Activated CD8-positive, alpha-beta T cell treated with anti-CD3 and anti-CD28 coated beads for 36 hours (primary cell): ENCODE measurements around the gene PRKACA. TPM values are rescaled to one million over a fixed set of nuclear protein-coding genes. Genes with fewer than 3 reads are reported as not detected.

ENCODE experiments used
- ATAC-seq: fragments of 200-7000 bp; cut with Tn5 transposase; one replicate; pipeline ENCODE4 v1.10.0; 2021; ENCODE audit warnings: mild to moderate bottlenecking, moderate library complexity
- CTCF ChIA-PET: fragments of 350-600 bp; sonication (Branson Sonifier 250); formaldehyde crosslinking; loops from one replicate; lab custom pipeline; 2021; ENCODE audit warnings: antibody characterized with exemption; lab: Charles Lee
- POLR2A ChIA-PET: fragments of 350-600 bp; sonication (Branson Sonifier 250); formaldehyde crosslinking; loops from one replicate; lab custom pipeline; 2021; ENCODE audit warnings: antibody characterized with exemption; lab: Charles Lee
- DNase-seq: peaks from one replicate; pipeline ENCODE4 v3.0.0-alpha.2; 2020
- H3K27ac Mint-ChIP-seq: one replicate; pipeline ENCODE4 v1.8.0; 2021; ENCODE audit warnings: mild to moderate bottlenecking, mixed read lengths
- H3K27me3 Mint-ChIP-seq: one replicate; pipeline ENCODE4 v1.8.0; 2021; ENCODE audit warnings: mixed read lengths
- H3K36me3 Mint-ChIP-seq: one replicate; pipeline ENCODE4 v1.8.0; 2021; ENCODE audit warnings: low read depth, mixed read lengths
- H3K4me1 Mint-ChIP-seq: one replicate; pipeline ENCODE4 v1.8.0; 2021; ENCODE audit warnings: low read depth, mixed read lengths
- H3K4me3 Mint-ChIP-seq: one replicate; pipeline ENCODE4 v1.8.0; 2021; ENCODE audit warnings: mild to moderate bottlenecking, moderate library complexity, mixed read lengths
- H3K9me3 Mint-ChIP-seq: one replicate; pipeline ENCODE4 v1.8.0; 2021; ENCODE audit warnings: mixed read lengths
- intact Hi-C: fragments of 100-400 bp; cut with micrococcal nuclease; formaldehyde crosslinking; loops from one replicate; pipeline ENCODE4 v1.10.0; 2022
- total RNA-seq, 2 experiments: library from RNA; stranded (reverse); gene quantifications; one replicate each; pipeline ENCODE4 v1.2.3, GENCODE V29; 2021
- TF ChIP-seq, protein P1 (sequence below): fragments of 200-600 bp; IDR thresholded peaks from one replicate; pipeline ENCODE4 v1.8.0; 2022; ENCODE audit warnings: antibody characterized with exemption, mild to moderate bottlenecking

Gene PRKACA
- total RNA-seq, 2 experiments from 2014 or later, result 61.0 to 61.5 TPM

DNA sequence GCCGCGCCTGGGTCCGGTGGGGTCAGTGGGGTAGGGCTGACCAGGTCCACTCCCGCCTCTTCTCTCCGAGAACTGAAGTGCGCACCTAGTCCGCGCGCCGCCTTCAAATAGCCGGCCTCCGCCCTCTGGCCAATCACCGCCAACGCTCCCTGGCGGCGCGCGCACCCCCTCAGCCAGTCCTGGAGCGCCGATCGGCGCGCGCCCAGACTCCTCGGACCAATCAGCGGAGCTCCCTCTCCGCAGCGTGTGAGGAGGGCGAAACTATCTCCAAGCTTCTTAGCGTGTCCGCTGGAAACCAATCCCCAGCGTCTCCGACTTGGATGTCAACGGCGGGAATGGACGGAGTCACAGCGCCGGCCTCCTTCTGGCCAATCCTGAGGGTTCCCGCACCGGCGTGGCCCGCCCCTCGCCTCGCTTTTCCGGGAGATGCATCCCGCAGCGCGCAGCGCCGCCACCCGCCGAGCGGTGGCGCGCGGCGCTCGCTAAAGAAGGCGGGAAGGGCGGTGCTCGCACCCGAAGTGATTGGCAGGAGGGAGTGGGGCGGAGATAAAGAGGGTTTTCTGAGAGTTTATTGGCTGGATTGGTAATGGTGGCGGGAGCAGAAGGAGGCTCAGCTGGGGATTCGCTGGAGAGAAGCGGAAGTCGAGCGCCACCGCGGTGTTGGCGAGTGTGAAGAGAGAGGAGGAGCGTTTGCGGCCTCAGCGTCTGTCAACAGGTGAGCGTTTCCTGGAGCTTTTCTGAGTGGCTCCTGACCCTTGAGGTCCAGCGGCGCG, 19.1 kb upstream of the PRKACA start, which contains the start of gene ASF1B:
Gene ASF1B, minus strand, starts transcription at position 81 of the 773 bp plus-strand sequence. CDS start 133 bp downstream, outside the sequence.
- Mint-ChIP-seq H3K9me3 (no peaks in the 10 kb centered on the region), H3K27ac (peak within 1 kb of the TSS; percentile 98), H3K27me3 (no peaks in the 10 kb centered on the region), H3K4me1 (peaks cover 36% of the 10 kb centered on the region), H3K4me3 (peak within 1 kb of the TSS; percentile 95), H3K36me3 (peaks cover 19% of the 10 kb centered on the region)
- intact Hi-C loops, result no loop called here
- ATAC-seq (peak; percentile 83), DNase-seq (peak; percentile 99)
- POLR2A ChIA-PET, result interaction anchor here (0.6 to 2.0 kb wide), 18 partner anchors 9 to 296 kb away, joined by 3 to 8 read pairs (median 3); partner anchors contain the start of genes ADGRE5 and DDX39A
- TF ChIP-seq, protein P1, sequence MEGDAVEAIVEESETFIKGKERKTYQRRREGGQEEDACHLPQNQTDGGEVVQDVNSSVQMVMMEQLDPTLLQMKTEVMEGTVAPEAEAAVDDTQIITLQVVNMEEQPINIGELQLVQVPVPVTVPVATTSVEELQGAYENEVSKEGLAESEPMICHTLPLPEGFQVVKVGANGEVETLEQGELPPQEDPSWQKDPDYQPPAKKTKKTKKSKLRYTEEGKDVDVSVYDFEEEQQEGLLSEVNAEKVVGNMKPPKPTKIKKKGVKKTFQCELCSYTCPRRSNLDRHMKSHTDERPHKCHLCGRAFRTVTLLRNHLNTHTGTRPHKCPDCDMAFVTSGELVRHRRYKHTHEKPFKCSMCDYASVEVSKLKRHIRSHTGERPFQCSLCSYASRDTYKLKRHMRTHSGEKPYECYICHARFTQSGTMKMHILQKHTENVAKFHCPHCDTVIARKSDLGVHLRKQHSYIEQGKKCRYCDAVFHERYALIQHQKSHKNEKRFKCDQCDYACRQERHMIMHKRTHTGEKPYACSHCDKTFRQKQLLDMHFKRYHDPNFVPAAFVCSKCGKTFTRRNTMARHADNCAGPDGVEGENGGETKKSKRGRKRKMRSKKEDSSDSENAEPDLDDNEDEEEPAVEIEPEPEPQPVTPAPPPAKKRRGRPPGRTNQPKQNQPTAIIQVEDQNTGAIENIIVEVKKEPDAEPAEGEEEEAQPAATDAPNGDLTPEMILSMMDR, result peak; percentile 67
- CTCF ChIA-PET, result interaction anchor here (0.7 to 3.2 kb wide), 60 partner anchors 9 to 405 kb away, joined by 3 to 44 read pairs (median 4); partner anchors contain the start of genes GIPC1, MISP3, PRKACA and PTGER1

DNA sequence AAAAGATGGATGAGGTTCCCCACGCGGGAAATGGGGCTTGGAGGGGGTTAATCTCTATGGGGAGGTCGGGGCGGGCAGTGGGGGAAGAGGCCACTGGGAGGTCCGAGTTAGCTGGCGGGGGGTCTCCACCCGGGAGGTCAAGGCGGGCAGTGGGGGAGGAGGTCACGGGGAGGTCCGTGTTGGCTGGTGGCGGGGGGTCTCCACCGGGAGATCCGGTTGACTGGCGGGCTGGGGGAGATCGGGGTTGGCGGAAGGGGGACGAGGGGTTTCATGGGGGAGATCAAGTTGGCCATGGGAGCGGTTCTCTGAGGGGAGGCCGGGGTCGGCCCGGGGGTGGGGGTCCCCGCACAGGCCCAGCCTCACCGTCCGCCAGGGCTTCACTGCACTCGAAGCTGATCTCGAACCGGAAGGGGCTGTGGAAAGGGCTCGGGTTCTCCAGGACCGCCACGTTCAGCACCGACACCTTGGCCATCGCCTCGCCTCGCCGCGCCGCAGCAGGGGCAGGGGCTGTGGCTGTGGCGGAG, 18.5 kb upstream of the PRKACA start:
- ATAC-seq (peak; percentile 0), DNase-seq (no peak)
- POLR2A ChIA-PET, result interaction anchor here (0.6 to 2.0 kb wide), 11 partner anchors 9 to 296 kb away, joined by 3 to 8 read pairs (median 4); partner anchors contain the start of gene RFX1
- Mint-ChIP-seq H3K9me3 (no peaks in the 10 kb centered on the region), H3K36me3 (peaks cover 20% of the 10 kb centered on the region), H3K27me3 (no peaks in the 10 kb centered on the region), H3K4me1 (peaks cover 31% of the 10 kb centered on the region), H3K27ac (peak overlapping the region; percentile 98), H3K4me3 (peak overlapping the region; percentile 95)
- CTCF ChIA-PET, result interaction anchor here (0.7 to 3.2 kb wide), 54 partner anchors 8 to 404 kb away, joined by 3 to 44 read pairs (median 4); partner anchors contain the start of genes GIPC1, MISP3, PRKACA and PTGER1
- intact Hi-C loops, result no loop called here
- TF ChIP-seq, protein P1, result no peak

DNA sequence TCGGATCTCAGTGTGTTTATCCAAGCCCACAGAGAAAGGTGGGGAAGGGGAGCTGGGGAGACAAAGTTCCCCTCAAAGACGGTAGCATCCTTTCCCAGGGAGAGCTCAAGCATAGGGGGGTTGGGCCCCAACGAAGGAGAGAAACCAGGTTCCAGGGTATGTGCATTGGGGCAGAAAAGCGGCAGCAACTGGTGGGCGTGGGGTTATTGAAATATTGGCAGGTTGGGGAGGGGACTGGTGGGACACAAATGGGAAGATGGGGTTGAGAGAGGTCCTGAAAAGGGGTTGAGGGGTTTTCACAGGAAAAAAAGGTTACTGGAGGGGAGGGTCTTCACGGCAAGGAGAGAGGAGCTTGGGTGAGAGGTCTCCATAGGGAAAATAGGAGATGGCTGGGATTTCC, 17.8 kb upstream of the PRKACA start:
- Mint-ChIP-seq H3K9me3 (no peaks in the 10 kb centered on the region), H3K27ac (peak overlapping the region; percentile 58), H3K27me3 (no peaks in the 10 kb centered on the region), H3K4me3 (peak overlapping the region; percentile 95), H3K36me3 (peaks cover 18% of the 10 kb centered on the region), H3K4me1 (peaks cover 29% of the 10 kb centered on the region)
- ChIA-PET CTCF (interaction anchor here (0.7 to 3.2 kb wide), 6 partner anchors 20 to 254 kb away, joined by 3 to 44 read pairs (median 3); partner anchors contain the start of genes C19orf67 and PRKACA), POLR2A (interaction anchor here (0.8 to 2.0 kb wide), 5 partner anchors 10 to 63 kb away, joined by 3 to 8 read pairs (median 4); no protein-coding TSS in a partner anchor)
- TF ChIP-seq, protein P1, result no peak
- DNase-seq (no peak), ATAC-seq (no peak)
- intact Hi-C loops, result no loop called here

DNA sequence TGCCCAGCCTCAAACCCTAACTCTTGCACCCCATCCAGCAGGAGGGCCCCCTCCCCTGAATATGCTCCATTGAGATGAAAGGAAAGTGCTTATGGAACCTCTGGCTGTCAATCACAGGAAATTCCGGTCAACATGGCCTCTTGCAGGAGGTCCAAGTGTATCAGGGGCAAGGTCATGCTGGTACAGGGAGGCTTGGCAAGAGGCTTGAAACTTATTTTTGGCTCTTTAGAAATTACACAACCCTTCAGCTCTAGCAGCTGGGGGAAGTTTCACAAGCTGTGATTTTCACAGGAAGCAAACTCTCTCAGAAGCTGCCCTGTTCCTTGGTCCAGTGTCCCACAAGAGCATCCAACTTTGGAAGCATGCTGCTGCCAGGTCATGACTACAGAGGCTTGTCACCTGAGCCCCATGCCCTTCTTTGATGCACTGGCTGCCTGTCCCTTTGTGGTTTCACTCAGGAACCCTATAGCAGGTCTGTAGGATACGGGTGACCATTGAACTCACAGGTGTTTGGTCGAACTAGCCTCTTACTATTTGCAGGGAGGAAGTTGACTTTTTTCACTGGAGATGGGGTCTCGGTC, 10.5 kb upstream of the PRKACA start:
- Mint-ChIP-seq H3K36me3 (peaks cover 29% of the 10 kb centered on the region), H3K27me3 (no peaks in the 10 kb centered on the region), H3K4me3 (no peak overlapping the region), H3K9me3 (no peaks in the 10 kb centered on the region), H3K27ac (no peak overlapping the region), H3K4me1 (no peaks in the 10 kb centered on the region)
- intact Hi-C loops, result no loop called here
- ATAC-seq (no peak), DNase-seq (no peak)
- ChIA-PET POLR2A (interaction anchor here (1.8 kb wide), 1 partner anchor 9 kb away, joined by 6 read pairs; no protein-coding TSS in a partner anchor), CTCF (interaction anchor here (1.4 to 2.6 kb wide), 2 partner anchors 9 to 13 kb away, joined by 4 to 9 read pairs; partner anchors contain the start of gene ASF1B)
- TF ChIP-seq, protein P1, result no peak
